ENCODE measurements around the gene NUDC.
"Not testable (repeated sequence)": the region's sequence is repeated elsewhere in the genome, so short reads cannot be mapped to it uniquely, and the experiment has no call there.

The NUDC gene

GRCh38 chr1:26972390-26972789 is 50.8 kb downstream of the NUDC start:
- in situ Hi-C loops (cut with HindIII; ENCODE audit: low pct_ligation_motif_present, low pct_unique_long_range_greater_than_20kb, low sequenced_read_pairs), result no loop called here

DNA sequence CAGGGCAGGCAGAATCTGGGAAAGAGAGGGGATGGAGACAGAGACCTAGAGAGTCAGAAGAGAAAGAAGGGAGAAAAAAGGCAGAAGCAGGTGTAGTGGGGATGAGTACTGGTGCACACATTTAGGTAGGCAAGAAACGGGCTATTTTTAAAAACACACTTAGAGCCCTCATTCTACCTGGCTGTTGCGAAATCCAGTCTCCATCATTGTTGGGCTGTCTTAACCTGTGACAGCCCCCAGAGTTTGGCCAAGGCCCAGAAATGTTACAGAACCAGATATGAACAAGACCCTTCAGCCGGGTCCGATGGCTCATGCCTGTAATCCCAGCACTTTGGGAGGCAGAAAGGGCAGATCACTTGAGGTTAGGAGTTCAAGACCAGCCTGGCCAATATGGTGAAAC is 51.3 kb downstream of the NUDC start:
- DNase-seq, result no peak
- in situ Hi-C loops (cut with HindIII; ENCODE audit: low pct_ligation_motif_present, low pct_unique_long_range_greater_than_20kb, low sequenced_read_pairs), result no loop called here

More at GRCh38 chr1:26972390-26972789, 50.8 kb downstream of the NUDC start:
- DNase-seq, result no peak

DNA sequence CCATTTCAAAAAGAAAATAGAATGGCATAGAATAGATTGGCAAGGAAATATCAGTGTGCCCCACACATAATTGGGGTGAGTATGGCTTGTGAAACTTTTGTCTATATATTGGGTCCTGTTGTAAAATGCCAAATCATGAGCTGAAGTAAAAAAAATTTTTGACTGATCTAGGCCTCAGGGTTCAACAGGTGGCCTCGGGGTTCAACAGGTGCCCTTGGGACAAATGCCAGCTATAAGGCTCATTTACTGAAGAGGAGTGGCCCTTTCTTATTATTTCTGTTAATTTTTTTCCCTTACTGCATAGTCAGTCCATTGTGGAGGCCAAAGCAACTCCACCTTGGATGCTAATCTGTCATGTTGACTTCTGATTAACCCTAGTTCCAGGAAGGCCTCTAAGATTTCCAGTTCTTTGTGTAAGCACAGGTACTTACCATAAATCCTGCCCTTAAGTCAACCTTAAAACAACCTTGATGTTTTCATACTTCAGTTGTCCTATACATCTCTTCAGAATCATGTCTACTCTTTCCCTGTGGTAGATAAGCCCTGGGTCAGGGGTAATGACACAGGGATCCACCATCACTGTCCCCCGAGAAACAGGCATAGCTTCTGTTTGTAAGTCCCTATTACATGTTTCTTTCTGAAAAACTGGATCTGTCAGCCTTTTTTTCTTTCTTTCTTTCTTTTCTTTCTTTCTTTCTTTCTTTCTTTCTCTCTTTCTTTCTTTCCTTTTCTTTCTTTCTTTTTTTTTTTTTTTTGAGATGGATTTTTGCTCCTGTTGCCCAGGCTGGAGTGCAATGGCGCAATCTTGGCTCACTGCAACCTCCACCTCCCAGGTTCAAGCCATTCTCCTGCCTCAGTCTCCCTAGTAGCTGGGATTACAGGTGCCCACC is 55.3 kb downstream of the NUDC start:
- no peak for DNase-seq
- in situ Hi-C loops (cut with HindIII; ENCODE audit: low pct_ligation_motif_present, low pct_unique_long_range_greater_than_20kb, low sequenced_read_pairs), result no loop called here

DNA sequence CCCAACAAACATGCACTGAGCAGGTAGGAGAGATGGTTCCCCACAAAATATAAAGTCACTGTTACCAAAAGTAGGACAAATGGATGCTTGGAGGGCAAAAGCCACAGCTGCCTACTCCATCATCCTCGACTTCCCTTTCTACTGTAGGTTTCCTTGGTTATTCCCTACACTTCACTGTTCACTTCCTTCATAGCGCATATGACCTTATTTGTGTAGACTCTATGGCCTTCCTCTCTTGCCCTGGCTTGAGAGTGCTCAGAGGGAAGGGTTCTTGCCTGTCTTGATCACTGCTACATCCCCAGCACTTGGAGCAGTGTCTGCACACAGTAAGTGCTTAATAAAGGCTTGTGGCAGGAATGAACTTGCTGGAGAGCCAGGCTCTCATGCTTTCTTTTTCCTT is 57.4 kb downstream of the NUDC start:
- no peak for DNase-seq

DNA sequence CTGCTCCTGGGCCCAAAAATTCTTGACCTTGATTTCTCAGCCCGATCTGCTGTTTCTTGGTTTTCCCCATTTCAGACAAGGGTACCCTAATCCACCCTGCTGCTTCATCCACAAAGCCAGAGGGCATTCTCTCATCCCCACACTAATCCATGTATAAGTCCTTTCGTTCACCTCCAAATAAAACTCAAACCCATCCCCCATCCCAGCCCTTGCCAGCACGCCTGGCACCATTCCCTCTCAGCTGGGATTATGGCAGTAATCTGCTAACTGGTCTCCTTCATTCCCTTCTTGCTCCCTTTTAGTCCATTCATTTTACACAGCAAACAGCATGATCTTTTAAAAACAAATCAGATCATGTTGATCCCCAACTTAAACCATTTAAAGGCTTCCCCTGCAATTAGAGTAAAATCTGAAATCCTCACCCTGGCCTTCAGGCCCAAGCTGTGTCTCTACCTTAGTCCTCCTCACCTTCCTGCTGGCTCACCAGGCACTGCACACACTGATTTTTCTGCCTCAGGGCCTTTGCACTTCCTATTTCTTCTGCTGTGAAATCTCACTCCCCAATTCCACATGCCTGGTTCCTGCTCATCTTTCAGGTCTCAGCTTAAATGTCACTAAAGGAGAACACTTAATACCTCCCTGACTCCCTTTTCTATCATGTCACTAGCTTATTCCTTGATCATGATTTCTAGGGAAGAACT is 59.8 kb downstream of the NUDC start:
- in situ Hi-C loops (cut with HindIII; ENCODE audit: low pct_ligation_motif_present, low pct_unique_long_range_greater_than_20kb, low sequenced_read_pairs), result no loop called here
- no peak for DNase-seq

More for the DNA sequence above, 57.4 kb downstream of the NUDC start:
- in situ Hi-C loops (cut with HindIII; ENCODE audit: low pct_ligation_motif_present, low pct_unique_long_range_greater_than_20kb, low sequenced_read_pairs), result no loop called here

GRCh38 chr1:26983863-26984262 is 62.3 kb downstream of the NUDC start:
- in situ Hi-C loops (cut with HindIII; ENCODE audit: low pct_ligation_motif_present, low pct_unique_long_range_greater_than_20kb, low sequenced_read_pairs), result no loop called here
- no peak for DNase-seq

DNA sequence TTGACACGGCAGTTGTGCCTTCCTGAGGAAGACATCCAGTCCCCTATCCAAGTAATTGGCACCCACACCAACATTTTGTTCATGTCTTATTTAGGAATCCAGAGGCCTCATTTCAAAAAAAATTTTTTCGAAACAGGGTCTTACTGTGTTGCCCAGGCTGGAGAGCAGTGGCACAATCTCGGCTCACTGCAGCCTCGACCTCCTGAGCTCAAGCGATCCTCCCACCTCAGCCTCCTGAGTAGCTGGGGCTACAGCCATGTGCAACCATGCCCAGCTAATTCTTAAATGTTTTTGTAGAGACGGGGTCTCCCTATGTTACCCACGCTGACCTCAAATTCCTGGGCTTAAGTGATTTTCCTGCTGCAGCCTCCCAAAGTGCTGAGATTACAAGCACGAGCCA is 62.7 kb downstream of the NUDC start:
- no peak for DNase-seq
- in situ Hi-C loops (cut with HindIII; ENCODE audit: low pct_ligation_motif_present, low pct_unique_long_range_greater_than_20kb, low sequenced_read_pairs), result no loop called here

- DNase-seq, result no peak
- in situ Hi-C loops (cut with HindIII; ENCODE audit: low pct_ligation_motif_present, low pct_unique_long_range_greater_than_20kb, low sequenced_read_pairs), result no loop called here
Measured at GRCh38 chr1:26986658-26987057, 65.1 kb downstream of the NUDC start.

GRCh38 chr1:26989403-26990109 is 68.0 kb downstream of the NUDC start:
- DNase-seq; in situ Hi-C loops (cut with HindIII; ENCODE audit: low pct_ligation_motif_present, low pct_unique_long_range_greater_than_20kb, low sequenced_read_pairs): not testable (repeated sequence)

DNA sequence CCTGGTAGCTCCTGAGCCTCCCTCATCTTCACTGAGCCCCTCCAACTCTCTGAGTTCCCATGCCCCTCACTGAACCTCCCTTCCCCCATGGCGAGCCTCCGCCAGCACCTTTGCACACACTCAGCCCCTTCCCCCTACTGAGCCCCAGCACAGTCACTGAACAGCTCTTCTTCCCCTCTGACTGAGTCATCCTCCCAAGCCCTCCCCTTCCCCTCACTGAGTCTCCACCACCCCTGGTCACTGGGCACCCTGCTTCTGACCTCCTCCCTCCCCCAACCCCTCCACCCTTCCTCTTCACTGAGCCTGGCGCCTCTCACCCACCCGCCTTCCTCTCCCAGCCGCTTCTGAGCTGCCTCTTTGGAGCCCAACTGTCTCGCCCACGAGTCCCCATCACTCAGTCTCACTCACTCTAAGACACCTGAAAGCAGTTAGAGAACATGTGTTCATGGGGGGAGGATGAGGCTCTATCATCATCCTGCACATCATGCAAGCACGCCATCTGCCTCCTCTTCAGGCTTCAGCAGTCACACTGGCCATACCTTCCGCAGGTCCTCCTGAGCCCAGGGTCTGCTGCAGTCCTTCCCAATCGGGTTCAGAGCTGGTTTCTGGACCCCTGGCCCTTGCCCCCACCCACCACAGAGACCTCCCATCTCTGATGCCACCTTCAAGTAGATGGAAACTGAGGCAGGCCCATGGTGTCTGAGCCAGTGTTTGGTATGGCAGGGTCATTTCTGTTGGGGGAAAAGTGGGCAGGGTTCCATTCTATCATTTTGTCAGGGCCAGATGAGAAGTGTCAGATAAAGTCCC is 70.0 kb downstream of the NUDC start:
- peak; percentile 86 for DNase-seq
- in situ Hi-C loops (cut with HindIII; ENCODE audit: low pct_ligation_motif_present, low pct_unique_long_range_greater_than_20kb, low sequenced_read_pairs), result no loop called here

- in situ Hi-C loops (cut with HindIII; ENCODE audit: low pct_ligation_motif_present, low pct_unique_long_range_greater_than_20kb, low sequenced_read_pairs), result no loop called here
- peak; percentile 79 for DNase-seq
Measured at GRCh38 chr1:26993237-26994019, 71.9 kb downstream of the NUDC start, which contains the start of gene TRNP1. TSS of gene TRNP1 (plus strand) at chr1:26993692. CDS start at chr1:26993787, 95 bp downstream.

GRCh38 chr1:26994020-26994786 is 72.7 kb downstream of the NUDC start:
- in situ Hi-C loops (cut with HindIII; ENCODE audit: low pct_ligation_motif_present, low pct_unique_long_range_greater_than_20kb, low sequenced_read_pairs), result no loop called here

DNA sequence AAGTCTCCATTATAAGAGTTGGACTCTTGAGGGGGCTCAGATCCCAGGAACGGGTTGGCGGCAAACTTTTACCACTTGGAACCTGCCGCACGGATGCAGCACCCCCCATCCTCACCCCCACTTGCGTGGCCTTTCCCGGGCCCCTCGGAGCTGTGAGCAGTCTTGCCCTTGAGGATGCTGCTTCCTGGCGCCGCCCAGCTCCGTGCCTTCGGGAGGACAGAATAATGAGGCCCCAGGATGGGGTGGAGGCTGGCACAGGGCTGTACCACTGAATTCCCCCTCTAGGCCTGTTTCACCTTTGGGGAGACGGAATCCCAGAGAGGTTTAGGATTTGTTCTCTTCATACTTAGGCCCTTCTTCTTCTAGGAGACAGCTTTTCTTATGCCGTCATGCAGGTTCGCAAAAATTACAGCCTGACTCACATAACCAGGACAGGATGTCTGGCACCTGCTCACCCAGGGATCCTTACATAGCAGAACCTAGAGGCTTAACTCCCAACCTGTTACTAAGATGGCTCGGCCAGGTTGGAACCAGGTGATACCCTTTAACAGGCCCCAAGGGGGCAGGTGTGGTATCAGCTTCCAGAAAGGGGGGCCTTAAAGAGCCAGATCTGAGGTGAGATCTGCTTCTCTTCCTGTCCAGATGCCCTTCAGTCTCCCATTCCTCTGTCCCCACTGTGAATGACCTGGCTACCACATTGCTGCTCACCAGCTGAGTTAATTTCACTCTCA is 73.4 kb downstream of the NUDC start:
- in situ Hi-C loops (cut with HindIII; ENCODE audit: low pct_ligation_motif_present, low pct_unique_long_range_greater_than_20kb, low sequenced_read_pairs), result no loop called here
- DNase-seq, result no peak

More at GRCh38 chr1:26994020-26994786, 72.7 kb downstream of the NUDC start:
- no peak for DNase-seq

- in situ Hi-C loops (cut with HindIII; ENCODE audit: low pct_ligation_motif_present, low pct_unique_long_range_greater_than_20kb, low sequenced_read_pairs), result no loop called here
- DNase-seq, result no peak
Measured at GRCh38 chr1:26996024-26996423, 74.5 kb downstream of the NUDC start.
